ENCODE data around the gene BCL11B. TPM values are rescaled to one million over a fixed set of nuclear protein-coding genes. Genes with fewer than 3 reads are reported as not detected.

BCL11B gene
- total and polyA plus RNA-seq, 10 of the 15 experiments (the other 5 are each of a cell fraction or from before 2014, with no cell fraction given) = 0.38 to 5.5 (median 1.3) TPM

DNA sequence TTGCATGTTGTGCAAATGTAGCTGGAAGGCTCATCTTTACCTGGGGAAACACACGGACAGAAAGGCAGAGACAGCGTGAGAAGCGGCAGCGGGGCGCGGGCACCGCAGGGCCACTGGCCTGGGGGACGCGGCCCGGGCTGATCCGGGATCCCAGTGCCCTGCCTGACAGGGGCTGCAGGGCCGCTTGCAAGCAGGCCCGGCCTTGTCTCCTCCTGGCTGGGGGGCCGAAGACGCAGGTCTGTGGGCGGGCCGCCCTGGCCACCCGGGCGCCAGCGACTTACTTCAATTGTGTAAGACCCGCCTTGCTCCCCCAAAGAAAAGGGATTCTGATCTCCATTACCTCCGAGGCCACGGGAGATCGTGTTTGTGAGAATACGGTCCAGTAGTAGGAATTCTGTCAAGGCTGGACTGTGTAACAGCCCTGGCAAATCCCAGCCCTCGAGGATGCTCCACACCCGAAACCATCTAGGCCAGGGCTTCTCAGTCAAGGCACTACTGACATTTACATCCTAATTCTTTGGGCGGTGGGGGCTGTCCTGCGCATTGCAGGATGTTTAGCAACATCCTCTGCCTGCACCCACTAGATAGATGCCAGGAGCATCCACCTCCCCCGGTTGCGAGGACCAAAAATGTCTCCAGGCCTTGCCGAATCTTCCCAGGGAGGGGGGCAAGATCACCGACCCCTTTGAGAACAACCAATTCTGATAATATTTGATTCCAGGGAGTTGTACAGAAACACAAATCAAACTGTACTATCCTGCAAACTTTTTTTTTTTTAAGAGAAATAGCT is 95.6 kb downstream of the BCL11B start:
- H3K4me2 ChIP-seq (ENCODE audit: control insufficient read depth, insufficient read depth) = no peak overlapping the region
- no peaks in the 10 kb centered on the region for H3K4me1 ChIP-seq (ENCODE audit: control insufficient read depth, insufficient read depth, low read length)
- no peaks in the 10 kb centered on the region for H3K27me3 ChIP-seq (replicated peaks in 1 of 2; ENCODE audit: control insufficient read depth in 2 of 2, insufficient read depth in 2 of 2, low read length in 1 of 2)
- intact Hi-C loops (cut with micrococcal nuclease; ENCODE audit: unreplicated experiment) = no loop called here
- FAIRE-seq (no peak), DNase-seq (ENCODE audit: low read depth, low spot score) (no peak), ATAC-seq (no peak)
- no peak overlapping the region for H2AFZ ChIP-seq (ENCODE audit: control insufficient read depth, low read depth, low read length)
- no peaks in the 10 kb centered on the region for H4K20me1 ChIP-seq (ENCODE audit: control insufficient read depth, insufficient read depth)
- POLR2A ChIA-PET = no interaction called here
- no peaks in the 10 kb centered on the region for H3K79me2 ChIP-seq (ENCODE audit: control insufficient read depth, insufficient read depth, low read length)
- no peak overlapping the region for H3K27ac ChIP-seq (ENCODE audit: control insufficient read depth, insufficient read depth)
- SMC1A ChIA-PET (ENCODE audit: uncharacterized antibody, unreplicated experiment) = no interaction called here
- CTCF ChIA-PET = no interaction called here
- H3K36me3 ChIP-seq (ENCODE audit: control insufficient read depth in 2 of 2, insufficient read depth in 2 of 2, low read length in 1 of 2) = no peaks in the 10 kb centered on the region
- 72% methylated on average over 33 of the region's 33 CpGs for WGBS (ENCODE audit: insufficient coverage, insufficient replicate concordance, low lambda C conversion rate, missing lambda C conversion rate)
- in situ Hi-C loops (cut with MboI) = no loop called here
- H3K9me3 ChIP-seq (replicated peaks; ENCODE audit: control insufficient read depth, insufficient read depth, low read length) = no peaks in the 10 kb centered on the region; the same call in 2 of the 3 replicates
- no peak overlapping the region for H3K9ac ChIP-seq (ENCODE audit: control insufficient read depth, insufficient read depth, low read length)
- BruUV-seq (replicated peaks) = no TSS peak
- TF ChIP-seq PRDM15 (CRISPR knock-in tag; IDR thresholded peaks at IDR 0.05) (no peak), SP1 (IDR thresholded peaks at IDR 0.05; ENCODE audit: low read depth, low read length) (no peak), CHD4 (IDR thresholded peaks at IDR 0.05) (no peak), PML (IDR thresholded peaks at IDR 0.05; ENCODE audit: low read length) (no peak), PAX5 (IDR thresholded peaks at IDR 0.05; ENCODE audit: borderline replicate concordance, low read depth, low read length) (no peak), NBN (IDR thresholded peaks at IDR 0.05) (no peak), SMAD1 (IDR thresholded peaks at IDR 0.05; ENCODE audit: low read depth, partially characterized antibody) (no peak), CREB1 (IDR thresholded peaks at IDR 0.05; ENCODE audit: low read depth) (no peak), SRF (IDR thresholded peaks at IDR 0.05; ENCODE audit: low read depth in 2 of 2, low read length in 2 of 2) (no peak)
- TF ChIP-seq, protein P1, sequence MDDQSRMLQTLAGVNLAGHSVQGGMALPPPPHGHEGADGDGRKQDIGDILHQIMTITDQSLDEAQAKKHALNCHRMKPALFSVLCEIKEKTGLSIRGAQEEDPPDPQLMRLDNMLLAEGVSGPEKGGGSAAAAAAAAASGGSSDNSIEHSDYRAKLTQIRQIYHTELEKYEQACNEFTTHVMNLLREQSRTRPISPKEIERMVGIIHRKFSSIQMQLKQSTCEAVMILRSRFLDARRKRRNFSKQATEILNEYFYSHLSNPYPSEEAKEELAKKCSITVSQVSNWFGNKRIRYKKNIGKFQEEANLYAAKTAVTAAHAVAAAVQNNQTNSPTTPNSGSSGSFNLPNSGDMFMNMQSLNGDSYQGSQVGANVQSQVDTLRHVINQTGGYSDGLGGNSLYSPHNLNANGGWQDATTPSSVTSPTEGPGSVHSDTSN (IDR thresholded peaks at IDR 0.05; ENCODE audit: insufficient replicate concordance, low read depth, low read length) = no peak
- no peak overlapping the region for H3K4me3 ChIP-seq
- RAD21 ChIA-PET (ENCODE audit: unreplicated experiment) = no interaction called here
